Sigmoid colon (tissue), 7 donors: ENCODE measurements around the gene METAP1D. TPM values are rescaled to one million over a fixed set of nuclear protein-coding genes. Genes with fewer than 3 reads are reported as not detected.

Experiments
- DNase-seq: peaks from one replicate; pipeline ENCODE4 v3.0.0-alpha.2; 2019
- H3K27ac ChIP-seq, 4 donors: fragments of 200-600 bp; sonication (generic); one replicate each; pipeline ENCODE4 v1.5.1; 2016 to 2019; ENCODE audit warnings: mild to moderate bottlenecking in 1 of 4
- H3K27me3 ChIP-seq, 3 donors: fragments of 200-600 bp; sonication (generic); one replicate each; pipeline ENCODE4 v1.5.1; 2019; ENCODE audit warnings: mild to moderate bottlenecking in 1 of 3
- H3K36me3 ChIP-seq, 4 donors: fragments of 200-600 bp; sonication (generic); one replicate each; pipeline ENCODE4 v1.5.1; 2016 to 2019
- H3K4me1 ChIP-seq, 4 donors: fragments of 200-600 bp; sonication (generic); one replicate each; pipeline ENCODE4 v1.5.1; 2017 to 2019
- H3K4me3 ChIP-seq, 4 donors: fragments of 200-600 bp; sonication (generic); one replicate each; pipeline ENCODE4 v1.5.1; 2017 to 2019; ENCODE audit warnings: mild to moderate bottlenecking in 2 of 4, moderate library complexity in 1 of 4
- H3K9me3 ChIP-seq, 4 donors: fragments of 200-600 bp in 3 of 4; sonication (generic) in 3 of 4; one replicate each; pipeline versions ENCODE4 v1.5.1 to v1.6.1; 2013 to 2019
- CTCF ChIP-seq, 4 experiments: fragments of 450-650 bp in 3 of 4; fragments of 200-600 bp in 1 of 4; IDR thresholded peaks; one replicate each; pipeline ENCODE4 v1.5.1; 2016 to 2019; ENCODE audit warnings: antibody characterized with exemption in 4 of 4, mild to moderate bottlenecking in 3 of 4, moderate library complexity in 2 of 4
- EP300 ChIP-seq, 4 donors: sonication (generic); formaldehyde crosslinking; IDR thresholded peaks; one replicate each; pipeline ENCODE4 v1.6.1; 2017; ENCODE audit warnings: antibody characterized with exemption in 4 of 4
- POLR2A ChIP-seq, 2 donors: fragments of 450-650 bp; IDR thresholded peaks; one replicate each; pipeline ENCODE4 v1.6.1; 2016; ENCODE audit warnings: antibody characterized with exemption in 2 of 2, mild to moderate bottlenecking in 2 of 2, moderate library complexity in 2 of 2
- POLR2AphosphoS5 ChIP-seq, 4 donors: sonication (generic); formaldehyde crosslinking; IDR thresholded peaks; one replicate each; pipeline ENCODE4 v1.6.1; 2017; ENCODE audit warnings: antibody characterized with exemption in 4 of 4
- WGBS, 2 donors: extraction: QIAGEN DNeasy Blood & Tissue Kit; methylation state at CpG; one replicate each; pipeline ENCODE4 v1.1.7; 2013; 5-methylcytosine and 5-hydroxymethylcytosine counted together
- intact Hi-C: fragments of 100-400 bp; cut with DNase I; formaldehyde crosslinking; loops from one replicate; pipeline ENCODE4 v1.15.1; 2023
- polyA plus RNA-seq, 3 donors: library from polyadenylated mRNA; stranded (reverse); fragments of 200-250 nt; gene quantifications; one replicate each; pipeline ENCODE4 v1.2.3, GENCODE V29; 2013
- total RNA-seq, 4 donors: library from RNA; depleted of rRNA; stranded (reverse); fragments of >200 nt; gene quantifications; one replicate each; pipeline ENCODE4 v1.1.0, GENCODE V29; 2016
- donor health status: healthy with polysubstance abuse.
- donor health status: Bipolar disorder and iron deficiency.
- donor health status: healthy.

The METAP1D gene
- total and polyA plus RNA-seq, 7 donors = 0.60 to 14.4 (median 7.8) TPM

GRCh38 chr2:172088245-172089004, 88.7 kb downstream of the METAP1D start:
- TF ChIP-seq POLR2AphosphoS5 (IDR thresholded peaks at IDR 0.05) (no peak), EP300 (IDR thresholded peaks at IDR 0.05) (no peak), CTCF (IDR thresholded peaks at IDR 0.05) (no peak), POLR2A (IDR thresholded peaks at IDR 0.05) (no peak)
- peaks cover 0 to 57% (median 33%) of the 10 kb centered on the region in 4 donors for H3K4me1 ChIP-seq
- WGBS, 2 donors = 7 to 9% methylated on average over 37 of the region's 37 CpGs
- intact Hi-C loops = loop anchor here (10.0 kb wide), 1 partner anchor 194 kb away; the partner anchor contains the start of gene SLC25A12
- DNase-seq = peak; percentile 57
- peaks cover 95 to 100% (median 100%) of the 10 kb centered on the region in 3 donors for H3K27me3 ChIP-seq
- no peak overlapping the region for H3K27ac ChIP-seq
- H3K9me3 ChIP-seq = no peaks in the 10 kb centered on the region
- H3K4me3 ChIP-seq = peak overlapping the region in 2 of 4 donors; percentile 5 to 48
- H3K36me3 ChIP-seq = no peaks in the 10 kb centered on the region

- 11 to 12% methylated on average over 10 of the region's 10 CpGs for WGBS, 2 donors
- H3K27me3 ChIP-seq = peaks cover 93 to 100% (median 100%) of the 10 kb centered on the region in 3 donors
- intact Hi-C loops = loop anchor here (10.0 kb wide), 1 partner anchor 194 kb away; the partner anchor contains the start of gene SLC25A12
- peak overlapping the region in 1 of 4 donors; percentile 5 for H3K4me3 ChIP-seq
- H3K36me3 ChIP-seq = no peaks in the 10 kb centered on the region
- TF ChIP-seq POLR2AphosphoS5 (IDR thresholded peaks at IDR 0.05) (peak in 1 of 4 donors; percentile 41), POLR2A (IDR thresholded peaks at IDR 0.05) (no peak)
- no peak overlapping the region for H3K27ac ChIP-seq
- DNase-seq = no peak
- no peaks in the 10 kb centered on the region for H3K9me3 ChIP-seq
- H3K4me1 ChIP-seq = peaks cover 0 to 57% (median 34%) of the 10 kb centered on the region in 4 donors
Measured at GRCh38 chr2:172089005-172089504, 89.3 kb downstream of the METAP1D start.

GRCh38 chr2:172089633-172090032, 89.9 kb downstream of the METAP1D start:
- 28 to 29% methylated on average over 7 of the region's 7 CpGs for WGBS, 2 donors
- intact Hi-C loops = loop anchor here (10.0 kb wide), 1 partner anchor 195 kb away; the partner anchor contains the start of gene SLC25A12
- H3K36me3 ChIP-seq = no peaks in the 10 kb centered on the region
- no peaks in the 10 kb centered on the region for H3K9me3 ChIP-seq
- H3K27ac ChIP-seq = peak overlapping the region in 1 of 4 donors; percentile 1
- peaks cover 93 to 100% (median 100%) of the 10 kb centered on the region in 3 donors for H3K27me3 ChIP-seq
- peaks cover 0 to 57% (median 34%) of the 10 kb centered on the region in 4 donors for H3K4me1 ChIP-seq
- no peak overlapping the region for H3K4me3 ChIP-seq
- no peak for TF ChIP-seq CTCF (IDR thresholded peaks at IDR 0.05)
- TF ChIP-seq EP300 (IDR thresholded peaks at IDR 0.05) = no peak
- TF ChIP-seq POLR2A (IDR thresholded peaks at IDR 0.05) = no peak
- TF ChIP-seq POLR2AphosphoS5 (IDR thresholded peaks at IDR 0.05) = no peak
- no peak for DNase-seq

- TF ChIP-seq CTCF (IDR thresholded peaks at IDR 0.05) (no peak), EP300 (IDR thresholded peaks at IDR 0.05) (no peak), POLR2A (IDR thresholded peaks at IDR 0.05) (no peak), POLR2AphosphoS5 (IDR thresholded peaks at IDR 0.05) (no peak)
- peaks cover 95 to 100% (median 100%) of the 10 kb centered on the region in 3 donors for H3K27me3 ChIP-seq
- no peaks in the 10 kb centered on the region for H3K9me3 ChIP-seq
- peaks cover 0 to 57% (median 34%) of the 10 kb centered on the region in 4 donors for H3K4me1 ChIP-seq
- H3K27ac ChIP-seq = peak overlapping the region in 2 of 4 donors; percentile 1 to 15
- DNase-seq = no peak
- H3K4me3 ChIP-seq = no peak overlapping the region
- WGBS, 2 donors = 7% methylated on average over 39 of the region's 39 CpGs
- no peaks in the 10 kb centered on the region for H3K36me3 ChIP-seq
- intact Hi-C loops = no loop called here
Measured at GRCh38 chr2:172090044-172090961, 90.5 kb downstream of the METAP1D start.
